ENCODE data around the gene SSU72. TPM values are rescaled to one million over a fixed set of nuclear protein-coding genes. Genes with fewer than 3 reads are reported as not detected.
"Not testable (repeated sequence)": the region's sequence is repeated elsewhere in the genome, so short reads cannot be mapped to it uniquely, and the experiment has no call there.

Gene SSU72
- total RNA-seq, 4 donors from 2014 or later = 78.7 to 134 (median 112) TPM

- Histone ChIP-seq H3K4me1 (peaks cover 10 to 41% (median 39%) of the 10 kb centered on the region in 4 donors), H3K36me3 (peaks cover 5 to 46% (median 20%) of the 10 kb centered on the region in 4 donors), H3K4me3 (no peak overlapping the region), H3K9me3 (peaks cover 0 to 14% (median 10%) of the 10 kb centered on the region in 4 donors), H3K27ac (replicated peaks in 1 of 4) (peak overlapping the region in 1 of 4 donors; percentile 22), H3K27me3 (no peaks in the 10 kb centered on the region)
- no peak for TF ChIP-seq CTCF (IDR thresholded peaks at IDR 0.05)
- intact Hi-C loops (cut with DNase I) = no loop called here
- no peak for DNase-seq (ENCODE audit: extremely low spot score)
- no CpG with 5 or more reads among the region's 31 CpGs for WGBS
Measured at GRCh38 chr1:1534401-1535154, 40.1 kb downstream of the SSU72 start.

GRCh38 chr1:1533894-1534291 is 40.8 kb downstream of the SSU72 start:
- H3K4me3 ChIP-seq; DNase-seq (ENCODE audit: extremely low spot score); H3K27ac ChIP-seq (replicated peaks in 1 of 4); intact Hi-C loops (cut with DNase I); H3K27me3 ChIP-seq: not testable (repeated sequence)
- no CpG with 5 or more reads among the region's 18 CpGs for WGBS
- Histone ChIP-seq H3K9me3 (peaks cover 0 to 14% (median 10%) of the 10 kb centered on the region in 4 donors), H3K4me1 (peaks cover 3 to 34% (median 33%) of the 10 kb centered on the region in 4 donors), H3K36me3 (peaks cover 8 to 53% (median 26%) of the 10 kb centered on the region in 4 donors)

GRCh38 chr1:1533176-1533893 is 41.3 kb downstream of the SSU72 start:
- Histone ChIP-seq H3K9me3 (peaks cover 0 to 14% (median 10%) of the 10 kb centered on the region in 4 donors), H3K27ac (replicated peaks in 1 of 4) (peak overlapping the region in 2 of 4 donors; percentile 44 to 53), H3K4me1 (peaks cover 3 to 28% (median 27%) of the 10 kb centered on the region in 4 donors), H3K36me3 (peaks cover 11 to 58% (median 31%) of the 10 kb centered on the region in 4 donors)
- intact Hi-C loops (cut with DNase I); H3K27me3 ChIP-seq; DNase-seq (ENCODE audit: extremely low spot score); H3K4me3 ChIP-seq: not testable (repeated sequence)
- WGBS = 100% methylated on average over 1 of the region's 22 CpGs

- 98% methylated on average over 4 of the region's 4 CpGs for WGBS
- intact Hi-C loops (cut with DNase I) = no loop called here
- no peak overlapping the region for H3K4me3 ChIP-seq
- no peaks in the 10 kb centered on the region for H3K27me3 ChIP-seq
- no peak overlapping the region for H3K27ac ChIP-seq (replicated peaks in 1 of 4)
- peaks cover 0 to 14% (median 10%) of the 10 kb centered on the region in 4 donors for H3K9me3 ChIP-seq
- TF ChIP-seq EP300 (IDR thresholded peaks at IDR 0.05) = no peak
- no peak for TF ChIP-seq POLR2A (IDR thresholded peaks at IDR 0.05; ENCODE audit: low read depth)
- TF ChIP-seq CTCF (IDR thresholded peaks at IDR 0.05) = no peak
- no peak for TF ChIP-seq POLR2AphosphoS5 (IDR thresholded peaks at IDR 0.05)
- H3K4me1 ChIP-seq = peaks cover 3 to 17% (median 15%) of the 10 kb centered on the region in 4 donors
- DNase-seq (ENCODE audit: extremely low spot score) = no peak
- H3K36me3 ChIP-seq = peaks cover 11 to 62% (median 41%) of the 10 kb centered on the region in 4 donors
Measured at GRCh38 chr1:1531947-1532346, 42.7 kb downstream of the SSU72 start.

GRCh38 chr1:1529936-1530335 is 44.7 kb downstream of the SSU72 start:
- intact Hi-C loops (cut with DNase I) = no loop called here
- DNase-seq (ENCODE audit: extremely low spot score) = no peak
- 97% methylated on average over 5 of the region's 8 CpGs for whole genome bisulfite sequencing
- Histone ChIP-seq H3K27me3 (no peaks in the 10 kb centered on the region), H3K9me3 (peaks cover 0 to 14% (median 10%) of the 10 kb centered on the region in 4 donors), H3K27ac (replicated peaks in 1 of 4) (no peak overlapping the region), H3K4me3 (no peak overlapping the region), H3K4me1 (peaks cover 0 to 9% (median 4%) of the 10 kb centered on the region in 4 donors), H3K36me3 (peaks cover 11 to 70% (median 50%) of the 10 kb centered on the region in 4 donors)
- no peak for TF ChIP-seq CTCF (IDR thresholded peaks at IDR 0.05)
- no peak for TF ChIP-seq POLR2AphosphoS5 (IDR thresholded peaks at IDR 0.05)
- TF ChIP-seq POLR2A (IDR thresholded peaks at IDR 0.05; ENCODE audit: low read depth) = no peak
- no peak for TF ChIP-seq EP300 (IDR thresholded peaks at IDR 0.05)

Measured in esophagus muscularis mucosa (tissue), 4 donors.